ES-I3 (cell line): ENCODE data around the gene GLB1L.

Source experiments
- H3K36me3 ChIP-seq: 2 replicates; pipeline ENCODE4 v1.6.1; 2013; ENCODE audit warnings: mild to moderate bottlenecking, low read length, control low read depth, moderate library complexity; ENCODE audit not compliant: insufficient read depth
- H3K4me1 ChIP-seq: 2 replicates; pipeline ENCODE4 v1.6.1; 2013; ENCODE audit warnings: mild to moderate bottlenecking, control low read depth, low read length; ENCODE audit not compliant: insufficient read depth
- H3K9ac ChIP-seq: 2 replicates; pipeline ENCODE4 v1.6.1; 2013; ENCODE audit warnings: low read depth, mild to moderate bottlenecking, low read length, moderate library complexity
- H3K9me3 ChIP-seq: 2 replicates; pipeline ENCODE4 v1.6.1; 2013; ENCODE audit warnings: mild to moderate bottlenecking, low read length, moderate library complexity; ENCODE audit not compliant: control insufficient read depth, insufficient read depth

The GLB1L gene

DNA sequence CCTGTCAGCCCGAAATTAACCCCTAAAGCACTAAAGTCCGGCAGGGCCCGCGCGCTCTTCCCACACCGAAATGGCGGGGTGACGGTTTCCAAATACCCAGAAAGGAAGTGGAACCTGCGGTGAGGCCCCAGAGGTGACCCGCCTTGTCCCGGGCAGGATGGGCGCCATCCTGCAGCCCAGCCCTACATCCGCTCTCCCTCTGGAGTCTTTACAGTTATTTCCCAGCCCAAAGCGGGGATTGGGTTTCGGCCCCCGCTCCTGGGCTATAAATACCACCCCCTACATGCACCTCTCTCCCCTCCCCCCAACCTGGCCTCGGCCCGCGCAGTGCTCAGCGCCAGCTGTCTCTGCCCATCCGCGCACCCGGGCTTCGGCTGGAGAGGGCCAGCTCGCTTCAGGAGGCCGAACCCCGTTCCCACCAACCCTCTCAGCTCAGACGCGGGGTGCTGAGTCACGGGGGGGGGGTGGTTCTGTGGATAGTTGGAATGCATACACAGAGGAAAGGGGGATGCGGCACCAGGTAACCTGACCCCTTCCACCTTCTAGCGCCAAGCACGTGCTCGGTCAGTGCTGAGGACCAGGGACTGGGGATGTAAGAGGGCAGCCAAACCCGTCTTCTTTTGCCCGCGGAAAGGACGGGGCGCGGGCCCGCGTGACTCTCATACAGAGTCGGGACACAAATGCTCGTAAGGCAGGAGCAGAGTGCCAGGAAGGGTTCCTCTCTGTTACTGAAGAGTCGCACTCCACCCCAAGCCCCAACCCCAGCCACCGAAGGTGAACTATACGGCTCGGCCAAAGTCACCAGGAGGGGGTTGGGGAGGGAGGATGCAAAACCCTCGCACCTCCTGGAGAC lies 7.9 kb upstream of the GLB1L start, which contains the start of gene TUBA4B:
Gene TUBA4B, plus strand, starts transcription at position 344 of the 853 bp plus-strand sequence. Its CDS starts 165 bp downstream, at position 509.
- H3K4me1 ChIP-seq, result peaks cover 21% of the 10 kb centered on the region
- H3K9me3 ChIP-seq, result no peaks in the 10 kb centered on the region
- H3K9ac ChIP-seq, result peak within 1 kb of the TSS; percentile 56; the same call in 1 of the 2 replicates
- no peaks in the 10 kb centered on the region for H3K36me3 ChIP-seq

DNA sequence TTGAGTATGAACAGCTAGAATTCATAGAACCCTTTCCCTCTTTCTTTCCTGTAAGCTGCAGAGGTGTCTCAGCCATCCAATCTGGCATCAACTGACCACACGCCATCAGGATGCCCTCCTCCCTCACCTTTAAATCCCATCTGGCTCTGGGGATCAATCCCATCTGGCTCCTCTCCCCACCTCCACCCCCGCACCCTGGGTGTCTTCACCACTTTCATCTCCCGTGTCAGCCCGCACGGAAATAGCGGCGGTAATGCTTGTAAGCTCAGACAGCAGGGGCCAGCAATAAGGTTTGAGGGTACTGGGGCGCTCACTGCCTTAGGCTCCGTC lies 7.3 kb upstream of the GLB1L start:
- peaks cover 21% of the 10 kb centered on the region for H3K4me1 ChIP-seq
- H3K36me3 ChIP-seq, result 0 out of 2 replicates have a peak, but pooled peaks cover under 1% of the 10 kb centered on the region
- H3K9me3 ChIP-seq, result no peaks in the 10 kb centered on the region
- peak overlapping the region; percentile 56; the same call in 1 of the 2 replicates for H3K9ac ChIP-seq

DNA sequence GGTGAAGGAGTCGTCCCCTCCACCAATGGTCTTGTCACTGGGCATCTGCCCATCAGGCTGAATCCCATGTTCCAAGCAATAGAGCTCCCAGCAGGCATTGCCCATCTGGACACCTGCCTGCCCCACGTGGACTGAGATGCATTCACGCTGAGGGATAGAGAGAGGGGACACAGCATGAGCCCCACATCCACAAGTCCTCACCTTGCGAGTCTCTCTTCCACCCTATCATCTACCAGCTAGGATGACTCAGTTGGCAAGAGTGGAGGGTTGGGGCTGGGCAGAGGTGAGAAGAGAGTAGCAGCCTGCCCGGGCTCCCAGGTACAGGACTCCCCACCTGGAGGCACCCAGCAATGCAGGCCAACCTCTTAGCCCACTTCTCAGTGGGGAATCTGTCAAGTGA lies 6.8 kb upstream of the GLB1L start:
- no peak overlapping the region; the same call in 1 of the 2 replicates for H3K9ac ChIP-seq
- peaks cover 21% of the 10 kb centered on the region for H3K4me1 ChIP-seq
- 0 out of 2 replicates have a peak, but pooled peaks cover 5% of the 10 kb centered on the region for H3K36me3 ChIP-seq
- H3K9me3 ChIP-seq, result no peaks in the 10 kb centered on the region

DNA sequence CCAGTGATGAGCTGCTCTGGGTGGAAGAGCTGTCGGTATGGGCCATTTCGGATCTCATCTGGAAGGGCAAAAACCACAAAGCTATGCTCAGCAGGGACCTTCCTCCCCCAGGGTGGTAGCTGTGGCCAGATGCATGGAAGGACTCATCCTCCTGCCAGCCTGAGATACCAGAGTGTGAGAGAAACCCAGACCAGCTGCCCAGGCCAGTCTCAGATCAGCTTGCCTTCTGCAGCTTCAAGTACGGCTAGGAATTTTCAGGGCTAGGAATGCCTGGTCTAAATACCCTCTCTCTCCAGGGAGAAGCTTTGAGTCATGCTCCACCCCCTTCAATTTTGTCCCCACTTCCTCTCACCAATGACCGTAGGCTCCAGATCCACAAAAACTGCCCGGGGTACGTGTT lies 6.4 kb upstream of the GLB1L start:
- H3K9ac ChIP-seq, result no peak overlapping the region
- no peaks in the 10 kb centered on the region for H3K9me3 ChIP-seq
- H3K36me3 ChIP-seq, result 0 out of 2 replicates have a peak, but pooled peaks cover 6% of the 10 kb centered on the region
- peaks cover 21% of the 10 kb centered on the region for H3K4me1 ChIP-seq

DNA sequence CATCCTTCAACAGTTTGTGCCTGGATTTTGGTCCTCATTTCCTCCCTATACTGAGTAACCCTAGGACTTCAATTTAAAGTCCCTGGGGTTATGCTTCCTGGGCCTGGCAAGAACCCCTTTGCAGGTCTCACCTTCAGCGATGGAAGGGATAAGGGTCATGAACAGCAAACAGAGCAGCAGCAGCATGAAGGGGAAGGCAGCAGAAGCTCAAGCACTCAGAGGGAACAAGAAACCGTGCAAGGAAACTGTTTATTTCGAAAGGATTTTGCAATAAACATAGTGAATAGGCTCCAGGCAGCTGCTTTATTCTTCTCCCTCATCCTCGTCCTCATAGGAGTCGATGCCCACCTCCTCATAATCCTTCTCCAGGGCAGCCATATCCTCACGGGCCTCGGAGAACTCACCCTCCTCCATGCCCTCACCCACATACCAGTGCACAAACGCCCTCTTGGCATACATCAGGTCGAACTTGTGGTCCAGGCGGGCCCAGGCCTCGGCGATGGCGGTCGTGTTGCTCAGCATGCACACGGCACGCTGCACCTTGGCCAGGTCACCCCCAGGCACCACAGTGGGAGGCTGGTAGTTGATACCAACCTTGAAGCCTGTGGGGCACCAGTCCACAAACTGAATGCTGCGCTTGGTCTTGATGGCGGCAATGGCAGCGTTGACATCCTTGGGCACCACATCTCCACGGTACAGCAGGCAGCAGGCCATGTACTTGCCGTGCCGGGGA lies 5.0 kb upstream of the GLB1L start:
- H3K9ac ChIP-seq, result no peak overlapping the region
- H3K4me1 ChIP-seq, result peaks cover 26% of the 10 kb centered on the region
- 0 out of 2 replicates have a peak, but pooled peaks cover 6% of the 10 kb centered on the region for H3K36me3 ChIP-seq

DNA sequence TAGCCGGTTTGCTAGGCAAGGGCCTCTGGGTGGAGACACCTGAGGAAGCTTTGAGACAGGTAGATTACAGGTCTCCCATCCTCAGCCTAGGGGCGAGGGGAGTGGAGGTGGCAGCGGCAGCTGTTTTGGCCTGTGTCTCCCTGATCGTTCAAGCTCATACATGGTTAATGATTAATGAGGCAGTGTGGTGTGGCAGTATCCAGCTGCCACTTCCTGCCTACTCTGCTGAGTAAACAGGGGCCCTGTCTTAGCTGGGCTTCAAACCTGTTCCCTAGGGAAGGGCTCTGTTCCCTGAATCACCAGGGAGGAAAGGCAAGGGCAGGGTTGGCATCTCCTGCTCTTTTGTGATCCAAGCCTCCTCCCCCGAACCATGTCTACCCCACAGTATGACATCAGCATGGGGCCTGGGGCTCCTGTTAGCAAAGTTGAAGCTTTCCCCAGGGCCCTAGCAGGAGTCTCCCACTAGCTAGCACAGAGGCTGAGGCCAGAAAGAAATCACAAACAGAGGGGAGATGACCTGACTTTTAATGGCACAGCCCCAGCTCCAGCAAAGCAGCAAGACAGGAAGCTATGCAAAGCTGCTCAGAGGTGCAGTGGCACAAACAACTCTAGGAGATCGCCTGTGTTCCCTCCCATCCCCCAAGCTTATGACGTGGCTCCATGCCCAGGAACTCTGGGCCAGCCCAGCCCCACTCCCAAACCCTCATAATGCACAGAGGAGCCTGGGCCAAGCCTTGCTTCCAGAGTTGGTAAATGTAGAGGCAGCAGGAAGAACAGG lies 4.1 kb upstream of the GLB1L start:
- no peaks in the 10 kb centered on the region for H3K9me3 ChIP-seq
- H3K9ac ChIP-seq, result no peak overlapping the region
- 0 out of 2 replicates have a peak, but pooled peaks cover 6% of the 10 kb centered on the region for H3K36me3 ChIP-seq
- peaks cover 31% of the 10 kb centered on the region for H3K4me1 ChIP-seq

More for the DNA sequence above, 5.0 kb upstream of the GLB1L start:
- no peaks in the 10 kb centered on the region for H3K9me3 ChIP-seq

DNA sequence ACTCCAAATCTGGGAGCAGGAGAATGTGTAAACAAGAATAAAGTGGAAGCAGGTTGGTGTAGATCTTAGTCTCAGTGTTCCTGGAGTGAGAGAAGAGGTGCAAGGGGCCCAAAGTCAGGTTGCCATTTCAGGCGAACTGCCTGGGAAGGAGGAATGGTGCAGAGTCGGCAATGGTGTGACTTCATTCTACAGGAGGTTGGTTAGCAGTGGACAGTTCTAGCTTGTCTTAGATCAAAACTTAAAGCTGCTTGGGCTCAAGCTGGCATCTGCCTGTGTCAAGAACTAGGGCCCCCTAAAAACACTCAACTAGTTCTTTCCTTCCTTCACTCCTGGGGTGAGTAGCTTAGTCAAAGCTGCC lies 3.6 kb upstream of the GLB1L start:
- Histone ChIP-seq H3K9ac (no peak overlapping the region), H3K4me1 (peaks cover 32% of the 10 kb centered on the region), H3K36me3 (0 out of 2 replicates have a peak, but pooled peaks cover 6% of the 10 kb centered on the region), H3K9me3 (no peaks in the 10 kb centered on the region)

DNA sequence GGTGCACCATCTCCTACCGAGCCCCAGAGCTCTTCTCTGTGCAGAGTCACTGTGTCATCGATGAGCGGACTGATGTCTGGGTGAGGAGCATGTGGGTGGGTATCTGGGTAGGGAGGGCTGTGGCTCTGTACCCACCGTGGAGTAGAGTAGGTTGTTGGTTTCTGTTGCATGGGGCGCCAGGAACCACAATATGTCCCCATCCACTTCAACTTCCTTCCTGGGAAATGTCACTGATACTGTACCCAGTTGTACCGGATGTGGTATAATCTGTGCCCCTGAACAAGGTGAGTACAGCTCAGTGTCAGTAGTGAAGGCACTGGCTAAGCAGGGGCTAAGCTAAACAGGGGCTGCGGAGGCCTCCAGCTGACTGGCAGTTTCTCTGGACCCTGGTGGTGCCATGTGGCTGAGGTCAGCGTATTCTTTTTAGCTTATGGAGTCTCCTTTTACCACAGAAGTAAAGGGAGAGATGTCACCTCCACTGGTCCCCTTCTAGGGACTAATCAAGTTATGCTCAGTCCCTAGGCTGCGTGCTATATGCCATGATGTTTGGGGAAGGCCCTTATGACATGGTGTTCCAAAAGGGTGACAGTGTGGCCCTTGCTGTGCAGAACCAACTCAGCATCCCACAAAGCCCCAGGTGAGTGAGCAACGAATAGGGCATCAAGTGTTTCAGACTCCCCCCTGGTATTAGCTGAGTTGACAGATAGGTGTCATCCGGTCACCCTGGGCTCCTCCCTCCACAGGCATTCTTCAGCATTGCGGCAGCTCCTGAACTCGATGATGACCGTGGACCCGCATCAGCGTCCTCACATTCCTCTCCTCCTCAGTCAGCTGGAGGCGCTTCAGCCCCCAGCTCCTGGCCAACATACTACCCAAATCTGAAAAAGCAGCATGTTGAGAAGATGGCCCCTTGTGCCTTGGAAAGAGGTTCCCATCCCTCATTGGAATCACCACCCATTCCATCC lies 2.7 kb upstream of the GLB1L start:
- Histone ChIP-seq H3K4me1 (peaks cover 32% of the 10 kb centered on the region), H3K36me3 (0 out of 2 replicates have a peak, but pooled peaks cover 6% of the 10 kb centered on the region), H3K9ac (no peak overlapping the region), H3K9me3 (no peaks in the 10 kb centered on the region)

DNA sequence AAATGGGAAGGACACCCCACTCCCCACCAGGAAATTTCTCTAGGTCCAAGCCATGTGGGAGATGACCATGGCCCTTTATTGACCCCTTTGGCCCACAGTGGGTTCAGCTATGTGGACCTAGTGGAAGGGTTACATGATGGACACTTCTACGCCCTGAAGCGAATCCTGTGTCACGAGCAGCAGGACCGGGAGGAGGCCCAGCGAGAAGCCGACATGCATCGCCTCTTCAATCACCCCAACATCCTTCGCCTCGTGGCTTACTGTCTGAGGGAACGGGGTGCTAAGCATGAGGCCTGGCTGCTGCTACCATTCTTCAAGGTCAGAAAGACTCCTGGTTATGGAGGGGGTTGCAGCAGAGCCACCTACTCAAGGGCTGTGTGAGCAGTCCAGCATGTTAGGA lies 1.3 kb upstream of the GLB1L start:
- 0 out of 2 replicates have a peak, but pooled peaks cover 6% of the 10 kb centered on the region for H3K36me3 ChIP-seq
- peaks cover 23% of the 10 kb centered on the region for H3K4me1 ChIP-seq
- H3K9me3 ChIP-seq, result no peaks in the 10 kb centered on the region
- H3K9ac ChIP-seq, result no peak overlapping the region

DNA sequence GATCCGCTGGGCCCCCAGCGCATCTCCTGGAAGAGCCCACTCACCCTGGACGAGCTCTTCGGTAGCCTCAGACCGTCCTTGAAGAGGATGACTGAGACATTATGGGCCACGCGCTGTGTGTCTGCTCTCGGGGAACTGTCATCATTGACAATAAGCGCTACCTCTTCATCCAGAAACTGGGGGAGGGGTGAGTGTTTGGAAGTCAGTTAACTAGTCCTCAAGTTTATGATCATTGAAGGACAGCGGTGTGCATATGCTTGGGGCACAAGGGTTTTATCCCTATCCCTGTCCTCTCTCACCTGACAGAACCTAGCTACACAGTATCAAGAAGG lies 621 bp upstream of the GLB1L start:
- Histone ChIP-seq H3K9ac (peak overlapping the region; percentile 79), H3K4me1 (peaks cover 23% of the 10 kb centered on the region), H3K36me3 (0 out of 2 replicates have a peak, but pooled peaks cover 6% of the 10 kb centered on the region), H3K9me3 (no peaks in the 10 kb centered on the region)

DNA sequence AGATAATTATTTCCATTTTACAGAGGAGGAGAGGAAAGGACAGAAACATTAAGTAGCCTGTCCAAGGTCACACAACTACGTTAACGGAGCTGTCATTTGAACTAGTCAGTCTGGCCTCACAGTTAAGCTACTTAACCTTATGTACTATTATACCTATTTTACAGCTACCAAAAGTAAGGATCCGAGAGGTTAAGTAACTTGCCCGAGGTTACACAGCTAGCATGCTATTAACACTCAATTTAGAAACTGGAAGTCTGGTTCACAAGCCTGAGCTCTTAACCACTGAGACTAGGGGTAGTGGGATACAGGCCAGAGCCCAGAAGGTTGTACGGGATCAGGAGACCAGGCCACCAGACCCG lies 476 bp downstream of the GLB1L start:
- Histone ChIP-seq H3K9me3 (no peaks in the 10 kb centered on the region), H3K36me3 (0 out of 2 replicates have a peak, but pooled peaks cover 6% of the 10 kb centered on the region), H3K4me1 (peaks cover 20% of the 10 kb centered on the region), H3K9ac (peak overlapping the region; percentile 79; the same call in 1 of the 2 replicates)

DNA sequence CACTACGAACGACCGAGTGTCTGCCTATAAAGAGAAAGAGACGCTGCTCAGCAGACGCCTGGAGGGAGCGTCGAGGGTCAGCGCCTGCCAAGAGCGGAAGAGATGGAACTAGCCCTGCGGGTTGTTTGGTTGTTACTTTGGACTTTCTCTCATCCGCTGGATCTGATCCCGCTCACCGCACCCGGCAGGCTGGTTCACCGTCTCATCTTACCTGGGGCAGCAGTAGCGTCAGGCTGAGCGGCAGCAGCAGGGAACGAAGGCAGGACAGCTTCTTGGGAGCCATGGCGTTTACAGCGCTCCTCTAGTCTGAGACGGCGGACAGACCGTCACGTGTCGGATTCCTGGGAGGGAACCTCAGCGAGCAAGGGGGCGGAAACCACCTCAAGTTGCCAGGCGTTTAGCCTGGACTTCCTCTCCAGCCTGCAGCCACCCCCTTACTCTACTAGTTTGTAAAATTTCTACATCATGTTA lies 1.9 kb downstream of the GLB1L start:
- no peaks in the 10 kb centered on the region for H3K9me3 ChIP-seq
- peak overlapping the region; percentile 12; the same call in 1 of the 2 replicates for H3K9ac ChIP-seq
- H3K4me1 ChIP-seq, result peaks cover 10% of the 10 kb centered on the region
- peaks cover 6% of the 10 kb centered on the region; the same call in 1 of the 2 replicates for H3K36me3 ChIP-seq

DNA sequence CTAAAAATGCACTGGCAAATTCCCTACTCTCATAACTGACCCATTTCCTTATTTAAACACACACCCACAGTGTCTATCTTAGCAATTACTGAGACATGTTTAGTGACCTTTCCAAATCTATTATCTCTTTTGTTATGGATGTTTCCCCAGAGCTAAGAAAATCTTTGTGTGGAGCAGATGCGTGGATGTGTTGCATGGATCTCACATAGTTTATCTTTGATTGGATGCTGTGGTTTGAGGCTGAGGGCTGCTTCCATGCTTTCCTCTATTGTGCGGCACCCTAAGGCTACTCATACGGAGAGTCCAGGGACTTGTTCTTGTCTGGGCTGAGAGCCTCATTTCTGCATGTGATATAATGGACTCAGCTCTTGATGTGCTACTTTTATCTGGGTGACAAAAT lies 10.9 kb downstream of the GLB1L start:
- H3K36me3 ChIP-seq, result peaks cover 23% of the 10 kb centered on the region

More for the DNA sequence above, 10.9 kb downstream of the GLB1L start:
- no peaks in the 10 kb centered on the region for H3K4me1 ChIP-seq
- no peaks in the 10 kb centered on the region for H3K9me3 ChIP-seq
- no peak overlapping the region for H3K9ac ChIP-seq
